HCT116 (cell line): ENCODE results near the gene ZNF566. TPM values are rescaled to one million over a fixed set of nuclear protein-coding genes. Genes with fewer than 3 reads are reported as not detected.
A peak's percentile ranks its signal among the peaks of the same experiment; 100 is the strongest.

Experiments
- ATAC-seq: fragments of 200-7000 bp; cut with Tn5 transposase; 2 replicates; pipeline ENCODE4 v1.9.1; 2020; ENCODE audit warnings: mild to moderate bottlenecking, moderate library complexity
- BruUV-seq: library from RNA; stranded (reverse); fragments of 400-500 nt; replicated peaks from 2 replicates; lab custom pipeline; 2021; lab: Mats Ljungman, UMichigan
- CTCF ChIA-PET: fragments of 300-600 bp; sonication (Branson Sonifier 250); formaldehyde crosslinking; loops from one replicate; lab custom pipeline; 2021; ENCODE audit warnings: antibody characterized with exemption; lab: Charles Lee
- POLR2A ChIA-PET: fragments of 300-600, 350-600 bp; sonication (Branson Sonifier 250); formaldehyde crosslinking; loops from one replicate; lab custom pipeline; 2021; ENCODE audit warnings: antibody characterized with exemption; lab: Charles Lee
- RAD21 ChIA-PET, 2 experiments: fragments of 300-600 bp; sonication (Branson Sonifier 250); formaldehyde crosslinking; loops; one replicate each; lab custom pipeline; 2023; ENCODE audit warnings: low total read pairs in 2 of 2; ENCODE audit not compliant: uncharacterized antibody in 2 of 2, unreplicated experiment in 2 of 2, low non-redundant PET in 1 of 2; lab: Charles Lee
- DNase-seq: peaks from one replicate; pipeline ENCODE4 v3.0.0-alpha.2; 2010; ENCODE audit warnings: low read depth, low spot score
- H2AFZ ChIP-seq: fragments of 200-600 bp; shearing (Covaris generic), sonication (generic); 2 replicates; pipeline ENCODE4 v1.6.1; 2017; ENCODE audit warnings: low read depth, mixed run types, mixed read lengths, antibody characterized with exemption, low read length; ENCODE audit not compliant: poor library complexity, severe bottlenecking
- H3K27ac ChIP-seq: 2 replicates; pipeline ENCODE4 v1.5.1; 2012; ENCODE audit warnings: low read depth, low read length
- H3K27me3 ChIP-seq: fragments of 200-600 bp; sonication (generic); 2 replicates; pipeline ENCODE4 v1.6.1; 2016; ENCODE audit warnings: mixed run types, low read length, mixed read lengths; ENCODE audit not compliant: insufficient read depth
- H3K36me3 ChIP-seq, 2 experiments: fragments of 200-500 bp in 1 of 2; fragments of 200-600 bp in 1 of 2; sonication (Bioruptor generic) in 1 of 2; sonication (generic) in 1 of 2; 2 replicates each; pipeline versions ENCODE4 v1.5.1 to v1.6.1; 2014 to 2016; ENCODE audit warnings: low read length in 2 of 2, inconsistent platforms in 1 of 2, mixed read lengths in 1 of 2, mixed run types in 1 of 2; ENCODE audit not compliant: insufficient read depth in 2 of 2, control insufficient read depth in 1 of 2
- H3K4me1 ChIP-seq, 2 experiments: fragments of 200-600 bp in 1 of 2; sonication (generic) in 1 of 2; 2 replicates each; pipeline versions ENCODE4 v1.5.1 to v1.6.1; 2012 to 2017; ENCODE audit warnings: low read length in 2 of 2, inconsistent platforms in 1 of 2, mild to moderate bottlenecking in 1 of 2, mixed read lengths in 1 of 2, mixed run types in 1 of 2, moderate library complexity in 1 of 2; ENCODE audit not compliant: insufficient read depth in 2 of 2, control insufficient read depth in 1 of 2
- H3K4me2 ChIP-seq: fragments of 200-600 bp; sonication (generic); 2 replicates; pipeline ENCODE4 v1.6.1; 2017; ENCODE audit warnings: mixed run types, low read length, mixed read lengths
- H3K4me3 ChIP-seq, 2 experiments: fragments of 200-600 bp in 1 of 2; sonication (generic) in 1 of 2; replicated peaks in 1 of 2; 2 replicates each; pipeline ENCODE4 v1.5.1; 2011 to 2016; ENCODE audit warnings: low read length in 2 of 2, control low read depth in 1 of 2, low read depth in 1 of 2, mild to moderate bottlenecking in 1 of 2, mixed read lengths in 1 of 2, mixed run types in 1 of 2
- H3K79me2 ChIP-seq: fragments of 200-600 bp; sonication (generic); 2 replicates; pipeline ENCODE4 v1.6.1; 2017; ENCODE audit warnings: mild to moderate bottlenecking, mixed run types, low read length, moderate library complexity, mixed read lengths; ENCODE audit not compliant: insufficient read depth
- H3K9ac ChIP-seq: fragments of 200-600 bp; sonication (generic); 2 replicates; pipeline ENCODE4 v1.6.1; 2016; ENCODE audit warnings: low read length, mixed read lengths
- H3K9me2 ChIP-seq: fragments of 200-600 bp; sonication (generic), shearing (Covaris generic); 2 replicates; pipeline ENCODE4 v1.6.1; 2017; ENCODE audit warnings: mixed run types, mild to moderate bottlenecking, moderate library complexity; ENCODE audit not compliant: insufficient read depth
- H3K9me3 ChIP-seq, 2 experiments: fragments of 200-500 bp in 1 of 2; fragments of 200-600 bp in 1 of 2; sonication (Bioruptor generic) in 1 of 2; sonication (generic) in 1 of 2; 2 replicates each; pipeline ENCODE4 v1.6.1; 2014 to 2017; ENCODE audit warnings: low read length in 2 of 2, mixed read lengths in 2 of 2, inconsistent platforms in 1 of 2, low read depth in 1 of 2, mild to moderate bottlenecking in 1 of 2, mixed run types in 1 of 2, moderate library complexity in 1 of 2; ENCODE audit not compliant: control insufficient read depth in 1 of 2, insufficient read depth in 1 of 2
- H4K20me1 ChIP-seq: fragments of 200-600 bp; sonication (generic), shearing (Covaris generic); 2 replicates; pipeline ENCODE4 v1.6.1; 2017; ENCODE audit warnings: mixed run types, mild to moderate bottlenecking, moderate library complexity; ENCODE audit not compliant: insufficient read depth
- CEBPB ChIP-seq: IDR thresholded peaks from 2 replicates; pipeline ENCODE4 v1.6.1; 2012; ENCODE audit warnings: low read depth
- EGR1 ChIP-seq: IDR thresholded peaks from 2 replicates; pipeline ENCODE4 v1.6.1; 2012; ENCODE audit warnings: low read depth
- FOSL1 ChIP-seq: IDR thresholded peaks from 2 replicates; pipeline ENCODE4 v1.6.1; 2012; ENCODE audit warnings: low read depth
- MAX ChIP-seq: IDR thresholded peaks from 2 replicates; pipeline ENCODE4 v1.6.1; 2012
- POLR2A ChIP-seq: IDR thresholded peaks from 2 replicates; pipeline ENCODE4 v1.7.0; 2011; ENCODE audit warnings: borderline replicate concordance; ENCODE audit not compliant: insufficient read depth, insufficient read length; ENCODE audit errors: extremely low read depth
- POLR2AphosphoS5 ChIP-seq: IDR thresholded peaks from 2 replicates; pipeline ENCODE4 v1.6.1; 2011; ENCODE audit warnings: mild to moderate bottlenecking, low read depth, low read length, moderate library complexity
- SP1 ChIP-seq: IDR thresholded peaks from 2 replicates; pipeline ENCODE4 v1.6.1; 2012; ENCODE audit warnings: low read depth
- YY1 ChIP-seq: IDR thresholded peaks from 2 replicates; pipeline ENCODE4 v1.6.1; 2011; ENCODE audit warnings: low read length, low read depth, moderate library complexity, mild to moderate bottlenecking; ENCODE audit not compliant: insufficient replicate concordance; ENCODE audit errors: extremely low read depth
- ZBTB33 ChIP-seq: IDR thresholded peaks from 2 replicates; pipeline ENCODE4 v1.6.1; 2011; ENCODE audit warnings: mild to moderate bottlenecking, low read length, moderate library complexity; ENCODE audit not compliant: insufficient replicate concordance; ENCODE audit errors: extremely low read depth
- intact Hi-C: fragments of 100-400 bp; cut with micrococcal nuclease; formaldehyde crosslinking; loops from 2 replicates; pipeline ENCODE4 v1.10.0; 2022
- total RNA-seq: library from RNA; stranded (reverse); gene quantifications from one replicate; pipeline ENCODE4 v1.2.1, GENCODE V29; 2021; ENCODE audit not compliant: unreplicated experiment

The ZNF566 gene
- total RNA-seq, 1 experiment from 2014 or later: 6.4 TPM

- peaks cover 0 to 18% of the 10 kb centered on the region in 2 experiments; a peak in 2 of 4 replicates for H3K4me1 ChIP-seq
- no peaks in the 10 kb centered on the region for H3K9me2 ChIP-seq
- BruUV-seq: TSS peak; percentile 95
- peak overlapping the region; percentile 84 for H2AFZ ChIP-seq
- no peaks in the 10 kb centered on the region for H4K20me1 ChIP-seq
- TF ChIP-seq POLR2AphosphoS5: no peak
- TF ChIP-seq YY1: no peak
- TF ChIP-seq MAX: no peak
- TF ChIP-seq FOSL1: no peak
- TF ChIP-seq POLR2A: no peak
- no peak for TF ChIP-seq ZBTB33
- TF ChIP-seq CEBPB: no peak
- TF ChIP-seq EGR1: no peak
- no peak for TF ChIP-seq SP1
- peak overlapping the region; percentile 74 for H3K27ac ChIP-seq
- ChIA-PET POLR2A (interaction anchor here (0.6 to 1.7 kb wide), 5 partner anchors 77 to 375 kb away, joined by 3 to 5 read pairs (median 4); partner anchors contain the start of genes POLR2I, TBCB, ZNF146 and ZNF565), RAD21 (interaction anchor here in 1 of 2 experiments (0.6 kb wide), 1 partner anchor 237 kb away, joined by 3 read pairs; no protein-coding TSS in a partner anchor), CTCF (interaction anchor here (1.5 kb wide), 1 partner anchor 362 kb away, joined by 7 read pairs; no protein-coding TSS in a partner anchor)
- ATAC-seq (no peak), DNase-seq (no peak)
- H3K9ac ChIP-seq: peak overlapping the region; percentile 79
- H3K36me3 ChIP-seq: no peaks in the 10 kb centered on the region; a peak in 1 of 4 replicates
- H3K27me3 ChIP-seq: no peaks in the 10 kb centered on the region
- H3K4me3 ChIP-seq: peak overlapping the region; percentile 68 to 91
- peak overlapping the region; percentile 95 for H3K4me2 ChIP-seq
- intact Hi-C loops: loop anchor here (1.0 to 5.0 kb wide), 3 partner anchors 363 to 1289 kb away; partner anchors contain the start of gene ZNF573
- peaks cover 11% of the 10 kb centered on the region; the same call in 1 of the 2 replicates for H3K79me2 ChIP-seq
- peaks cover 0 to 4% of the 10 kb centered on the region in 2 experiments; a peak in 1 of 4 replicates for H3K9me3 ChIP-seq
Observed at GRCh38 chr19:36489920-36490415, 607 bp upstream of the ZNF566 start.
